ENCODE results near the gene TMEM95.

The TMEM95 gene

DNA sequence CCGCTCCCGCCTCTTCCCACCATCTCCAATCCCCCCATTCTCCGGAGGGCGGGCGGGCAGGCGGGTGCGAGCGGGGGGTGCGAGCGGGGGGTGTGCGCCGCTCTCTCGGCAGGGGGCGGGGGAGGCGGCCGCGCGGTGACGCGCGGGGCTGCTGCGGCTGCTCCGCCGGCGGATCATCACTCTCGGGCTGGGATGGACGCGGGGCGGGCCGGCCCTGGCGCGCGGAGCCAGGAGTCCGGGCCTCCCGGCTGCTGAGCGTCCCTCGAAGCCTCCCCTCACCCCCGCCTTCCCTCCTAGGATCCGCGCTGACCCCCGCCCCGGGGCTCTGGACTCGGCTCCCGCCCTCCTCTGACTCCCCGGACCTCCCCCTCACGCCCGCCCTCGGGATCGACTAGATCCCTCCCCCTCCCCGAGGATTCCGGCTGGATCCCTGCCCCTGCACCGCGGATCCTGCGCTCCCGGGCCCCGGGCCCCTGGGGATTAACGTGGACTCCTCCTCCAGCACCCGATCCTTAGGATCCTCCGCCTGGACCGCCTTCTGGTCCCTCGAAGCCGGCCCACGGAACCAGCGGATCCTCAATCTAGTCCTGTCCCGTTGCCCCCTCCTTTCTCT is 49.9 kb downstream of the TMEM95 start:
- no peak for DNase-seq (ENCODE audit: low spot score)

DNA sequence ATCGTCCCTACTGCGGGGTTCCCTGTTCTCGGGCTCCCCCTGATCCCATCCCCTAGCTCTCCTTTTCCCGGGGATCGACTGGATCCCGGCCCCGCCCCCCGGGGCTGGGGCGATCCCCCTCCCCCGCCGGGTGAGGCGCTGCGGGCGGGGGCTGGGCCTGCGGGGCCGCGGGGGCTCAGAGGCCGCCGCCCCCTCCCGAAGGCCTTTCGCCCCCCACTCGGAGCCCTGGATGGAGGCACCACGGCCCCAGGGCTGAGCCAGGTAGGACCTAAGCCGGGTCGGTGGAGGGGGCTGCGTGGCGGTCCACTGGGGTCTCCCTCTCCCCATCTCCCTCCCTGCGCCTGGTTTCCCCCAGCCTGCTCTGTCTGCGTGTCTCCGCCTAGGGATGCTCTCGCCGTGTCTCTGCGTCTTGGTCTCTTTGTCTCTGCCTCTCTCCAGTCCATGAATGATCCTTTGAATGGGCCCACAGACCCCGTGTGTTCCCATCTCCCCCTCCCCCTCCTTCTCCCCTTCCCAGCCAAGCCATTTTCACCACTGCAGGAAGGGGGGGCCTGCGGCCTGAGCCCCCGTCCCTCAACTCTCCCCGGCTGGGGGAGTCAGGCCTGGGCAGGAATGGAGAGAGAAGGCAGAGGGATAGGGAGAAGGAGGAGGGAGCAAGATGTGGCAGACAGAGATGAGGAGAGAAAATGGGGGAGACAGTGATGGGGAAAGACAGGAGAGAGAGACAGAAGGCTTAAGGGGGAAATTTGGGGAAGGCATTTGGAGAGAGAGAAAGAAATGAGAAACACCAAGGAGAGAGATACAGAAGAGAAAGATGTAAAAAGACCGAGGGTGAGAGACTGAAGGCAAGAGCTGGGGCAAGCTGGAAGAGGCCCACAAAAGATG is 50.6 kb downstream of the TMEM95 start:
- DNase-seq (ENCODE audit: low spot score) = no peak

GRCh38 chr17:7406235-7406825 is 51.4 kb downstream of the TMEM95 start:
- DNase-seq (ENCODE audit: low spot score) = no peak

All from germinal center (tissue), 1 donor.